HG03139 (cell line): ENCODE data around the gene PITPNM3.

Source experiments
- ATAC-seq: cut with Tn5 transposase; IDR thresholded peaks from one replicate; pipeline ENCODE4 v1.9.1; 2021; ENCODE audit not compliant: unreplicated experiment

Gene PITPNM3

DNA sequence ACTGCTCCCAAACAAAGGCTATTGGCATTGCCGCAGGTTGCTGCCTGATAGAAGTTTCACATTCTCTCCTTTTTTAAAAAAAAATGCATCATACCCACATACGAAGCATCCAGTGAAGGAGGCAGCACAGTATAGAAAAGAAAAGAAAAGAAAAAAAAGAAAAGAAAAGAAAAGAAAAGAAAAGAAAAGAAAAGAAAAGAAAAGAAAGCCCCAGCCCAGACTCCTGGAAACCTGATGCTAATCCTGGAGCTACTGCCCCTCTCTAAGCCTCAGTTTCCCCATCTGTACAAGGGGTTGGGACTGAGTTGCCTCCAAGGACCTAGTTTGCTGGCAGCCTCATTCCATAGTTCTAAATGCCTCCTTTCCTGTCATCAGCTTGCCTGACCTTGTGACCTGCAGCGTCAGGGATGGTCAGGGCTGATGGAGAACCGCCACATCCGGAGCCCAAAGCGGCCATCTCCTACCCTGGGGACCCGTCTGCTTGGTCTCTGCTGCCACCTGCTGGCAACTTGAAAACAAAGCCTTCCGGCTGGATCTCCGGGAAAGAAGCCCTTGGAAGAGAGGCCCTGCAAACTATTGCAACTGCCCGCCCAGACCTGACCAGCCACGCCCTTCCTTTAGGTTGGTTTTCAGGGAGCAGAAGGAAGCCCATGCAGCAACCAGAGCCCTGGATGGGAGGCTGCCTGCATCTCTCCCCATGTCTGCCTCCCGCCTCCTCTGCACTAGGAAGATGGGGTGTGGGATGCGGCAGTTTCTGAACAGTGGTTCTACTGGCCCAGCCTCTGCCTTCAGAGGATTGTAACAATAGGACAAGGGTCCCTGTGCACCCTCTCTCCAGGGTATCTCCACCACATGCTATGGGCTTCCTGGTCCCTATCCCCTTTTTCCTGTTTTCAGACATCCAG, 134.4 kb downstream of the PITPNM3 start:
- ATAC-seq, result no peak

DNA sequence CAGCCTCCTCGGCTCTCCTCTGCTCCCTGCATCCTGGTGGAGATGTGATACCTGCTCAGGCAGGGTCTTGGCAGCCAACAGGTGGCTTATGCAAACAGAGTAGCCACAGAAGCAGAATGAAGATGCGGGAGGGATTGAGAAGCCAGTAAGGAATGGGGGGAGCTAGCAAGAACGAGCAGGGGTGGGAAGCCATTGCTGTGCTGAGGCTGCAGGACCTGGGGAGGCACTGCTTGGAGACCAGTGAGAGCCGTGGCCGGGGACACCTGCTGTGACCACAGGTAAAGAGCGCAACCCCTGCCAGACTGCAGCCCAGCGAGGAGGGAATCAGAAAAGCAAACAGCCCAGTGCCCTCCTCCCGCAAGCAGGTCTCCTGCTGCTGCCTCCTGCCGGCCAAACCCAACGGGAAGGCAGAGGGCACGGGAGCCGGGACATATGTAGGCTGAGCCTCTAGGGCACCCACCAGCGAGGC, 136.1 kb downstream of the PITPNM3 start:
- ATAC-seq, result no peak

DNA sequence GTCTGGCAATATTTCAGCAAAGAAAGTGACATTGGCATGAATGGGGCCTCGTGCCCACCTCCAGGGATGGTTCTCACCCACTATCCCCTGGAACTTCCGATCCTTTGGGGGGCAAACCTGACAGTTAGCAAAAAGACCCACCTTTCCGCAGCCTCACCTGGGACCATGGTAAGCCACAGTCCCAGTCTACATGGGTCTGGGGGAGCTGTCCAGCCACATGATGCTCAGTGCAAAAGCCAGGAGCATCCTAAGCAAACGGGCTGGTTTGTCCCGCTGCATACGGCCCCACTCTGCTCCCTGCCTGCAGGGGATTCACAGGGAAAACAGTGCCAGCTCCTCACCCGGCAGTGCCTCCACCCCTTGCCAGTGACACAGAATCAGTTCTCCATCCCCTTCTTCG, 140.7 kb downstream of the PITPNM3 start:
- no peak for ATAC-seq

DNA sequence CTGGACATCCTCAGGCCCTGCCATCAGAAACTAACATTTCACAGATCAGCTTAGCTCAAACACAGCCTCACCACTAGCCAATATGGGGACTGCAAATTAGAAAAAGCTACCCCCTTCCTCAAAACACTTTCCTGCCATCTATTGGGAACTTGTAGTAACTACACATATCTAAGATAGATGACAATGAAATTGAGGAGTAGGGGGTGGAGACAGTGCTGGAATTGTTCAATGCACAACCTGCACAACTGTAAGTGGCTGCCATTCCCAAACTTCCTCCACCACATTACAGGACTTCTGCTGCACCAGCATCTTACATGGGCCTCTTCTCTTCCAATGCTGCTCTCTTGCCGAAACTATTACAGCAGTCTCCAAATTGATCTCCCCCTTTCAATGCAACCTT, 143.3 kb downstream of the PITPNM3 start:
- ATAC-seq, result no peak

DNA sequence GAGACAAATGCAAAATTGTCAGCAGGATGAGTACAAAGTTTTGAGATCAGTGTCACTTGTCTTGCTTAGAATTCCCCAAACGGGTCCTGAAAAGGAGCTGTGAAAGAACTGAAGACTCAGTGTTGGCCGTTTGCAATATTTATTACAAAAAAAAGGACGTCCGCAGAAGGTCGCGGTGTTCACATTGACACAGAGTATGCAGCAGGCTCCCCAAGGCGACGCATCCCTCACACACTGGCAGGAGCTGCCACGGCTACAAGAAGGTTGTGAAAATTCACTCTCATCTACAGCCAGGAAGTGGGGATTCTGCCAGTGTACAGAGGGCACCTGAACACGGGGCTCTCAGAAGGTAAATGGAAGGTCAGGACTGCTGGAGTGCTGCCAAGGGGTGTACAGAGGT, 147.6 kb downstream of the PITPNM3 start:
- ATAC-seq, result no peak

DNA sequence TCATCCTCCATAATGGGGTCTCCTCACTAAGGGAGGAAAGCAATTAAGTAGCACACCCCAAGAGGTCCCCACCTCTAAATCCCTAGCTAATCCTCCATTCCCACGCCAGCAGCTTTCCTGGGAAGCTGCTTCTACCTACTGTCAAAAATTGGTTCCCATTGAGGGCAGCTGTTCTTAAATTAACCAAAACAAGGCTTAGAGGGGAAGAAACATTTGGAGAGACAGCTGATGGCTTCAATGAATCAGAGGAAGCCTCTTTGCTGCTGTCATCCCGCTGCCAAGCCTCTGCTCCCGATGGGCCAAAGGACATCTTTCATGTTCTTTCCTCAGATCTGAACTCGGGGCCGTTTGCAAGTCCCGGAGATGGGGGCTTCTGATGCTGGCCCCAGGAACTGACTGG, 148.1 kb downstream of the PITPNM3 start:
- no peak for ATAC-seq

DNA sequence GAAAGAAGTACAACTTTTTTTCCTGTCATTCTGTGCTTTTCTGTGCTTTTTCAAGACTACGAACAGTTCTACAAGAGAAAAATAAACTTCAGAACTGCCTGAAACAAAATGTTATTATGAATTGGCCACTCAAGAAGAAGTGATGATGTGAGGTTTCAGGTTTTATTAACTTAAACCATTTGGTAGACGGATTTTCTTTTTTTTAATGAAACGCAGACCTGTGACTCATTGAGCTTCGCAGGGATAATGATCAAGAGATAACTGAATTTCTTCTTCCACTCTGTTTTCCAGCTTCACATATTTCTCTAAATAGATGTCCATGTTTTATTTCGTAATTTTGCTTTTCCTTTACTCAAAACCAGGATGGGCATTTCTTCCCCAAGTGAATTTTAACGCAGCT, 154.1 kb downstream of the PITPNM3 start:
- no peak for ATAC-seq
